Measurements from ENCODE around the gene L3MBTL4. TPM values are rescaled to one million over a fixed set of nuclear protein-coding genes. Genes with fewer than 3 reads are reported as not detected.

L3MBTL4 gene
- total and polyA plus RNA-seq, 11 donors: 0.27 to 3.3 (median 1.2) TPM

GRCh38 chr18:5961828-5962150, 452.9 kb downstream of the L3MBTL4 start:
- intact Hi-C loops (cut with DNase I): loop anchor here in 2 of 10 donors (10.0 kb wide), 2 partner anchors 67 to 173 kb away; partner anchors contain the start of gene TMEM200C (in 1 of the 2)
- DNase-seq (peak in 1 of 5 donors; percentile 35), ATAC-seq (peak in 3 of 4 donors; percentile 53 to 77 (median 66))
- no peak overlapping the region for H3K4me3 ChIP-seq
- no peaks in the 10 kb centered on the region for H3K9me3 ChIP-seq
- peaks cover 0 to 5% (median 0%) of the 10 kb centered on the region in 12 donors for H3K4me1 ChIP-seq
- TF ChIP-seq POLR2A (IDR thresholded peaks at IDR 0.05): no peak
- no peak for TF ChIP-seq CTCF (IDR thresholded peaks at IDR 0.05)
- no peak overlapping the region for H3K27ac ChIP-seq
- H3K36me3 ChIP-seq: no peaks in the 10 kb centered on the region
- no peaks in the 10 kb centered on the region for H3K27me3 ChIP-seq
- 71 to 86% (median 75%) methylated on average over 3 of the region's 3 CpGs for WGBS, 4 donors

GRCh38 chr18:5961097-5961827, 453.4 kb downstream of the L3MBTL4 start:
- no peaks in the 10 kb centered on the region for H3K36me3 ChIP-seq
- no peak overlapping the region for H3K4me3 ChIP-seq
- H3K27ac ChIP-seq: no peak overlapping the region
- no peaks in the 10 kb centered on the region for H3K9me3 ChIP-seq
- peaks cover 0 to 5% (median 0%) of the 10 kb centered on the region in 12 donors for H3K4me1 ChIP-seq
- ATAC-seq (no peak), DNase-seq (no peak)
- no peaks in the 10 kb centered on the region for H3K27me3 ChIP-seq
- 65 to 85% (median 79%) methylated on average over 10 of the region's 10 CpGs for WGBS, 4 donors
- intact Hi-C loops (cut with DNase I): loop anchor here in 2 of 10 donors (10.0 kb wide), 2 partner anchors 66 to 174 kb away; partner anchors contain the start of gene TMEM200C (in 1 of the 2)
- TF ChIP-seq CTCF (IDR thresholded peaks at IDR 0.05): no peak
- no peak for TF ChIP-seq POLR2A (IDR thresholded peaks at IDR 0.05)

- Histone ChIP-seq H3K27ac (no peak overlapping the region), H3K9me3 (no peaks in the 10 kb centered on the region), H3K27me3 (no peaks in the 10 kb centered on the region), H3K36me3 (no peaks in the 10 kb centered on the region), H3K4me3 (no peak overlapping the region), H3K4me1 (peaks cover 0 to 5% (median 0%) of the 10 kb centered on the region in 12 donors)
- intact Hi-C loops (cut with DNase I): no loop called here
- DNase-seq (no peak), ATAC-seq (no peak)
- WGBS, 4 donors: 77 to 94% (median 87%) methylated on average over 4 to 6 of the region's 6 CpGs
- TF ChIP-seq CTCF (IDR thresholded peaks at IDR 0.05) (no peak), POLR2A (IDR thresholded peaks at IDR 0.05) (no peak)
These were observed 455.9 kb downstream of the L3MBTL4 start for GRCh38 chr18:5958822-5959221.

GRCh38 chr18:5955861-5956260, 458.9 kb downstream of the L3MBTL4 start:
- intact Hi-C loops (cut with DNase I): no loop called here
- H3K9me3 ChIP-seq: no peaks in the 10 kb centered on the region
- no peak for TF ChIP-seq CTCF (IDR thresholded peaks at IDR 0.05)
- TF ChIP-seq POLR2A (IDR thresholded peaks at IDR 0.05): no peak
- no peaks in the 10 kb centered on the region for H3K27me3 ChIP-seq
- no peak overlapping the region for H3K4me3 ChIP-seq
- 86 to 96% (median 90%) methylated on average over 5 of the region's 5 CpGs for WGBS, 4 donors
- DNase-seq (no peak), ATAC-seq (no peak)
- H3K4me1 ChIP-seq: no peaks in the 10 kb centered on the region
- no peak overlapping the region for H3K27ac ChIP-seq
- no peaks in the 10 kb centered on the region for H3K36me3 ChIP-seq

All from heart left ventricle (tissue), 16 donors.